NT2/D1 (cell line): Measurements from ENCODE around the gene THNSL1.

Experiments
- SUZ12 ChIP-seq: IDR thresholded peaks from 2 replicates; pipeline ENCODE4 v1.6.1; 2011; ENCODE audit not compliant: insufficient read length, insufficient read depth; ENCODE audit errors: extremely low read depth
- YY1 ChIP-seq: IDR thresholded peaks from 2 replicates; pipeline ENCODE4 v1.6.1; 2011; ENCODE audit not compliant: insufficient read length, insufficient read depth
- ZNF274 ChIP-seq: IDR thresholded peaks from 2 replicates; pipeline ENCODE4 v1.6.1; 2011; ENCODE audit warnings: mild to moderate bottlenecking, low read depth, low read length

DNA sequence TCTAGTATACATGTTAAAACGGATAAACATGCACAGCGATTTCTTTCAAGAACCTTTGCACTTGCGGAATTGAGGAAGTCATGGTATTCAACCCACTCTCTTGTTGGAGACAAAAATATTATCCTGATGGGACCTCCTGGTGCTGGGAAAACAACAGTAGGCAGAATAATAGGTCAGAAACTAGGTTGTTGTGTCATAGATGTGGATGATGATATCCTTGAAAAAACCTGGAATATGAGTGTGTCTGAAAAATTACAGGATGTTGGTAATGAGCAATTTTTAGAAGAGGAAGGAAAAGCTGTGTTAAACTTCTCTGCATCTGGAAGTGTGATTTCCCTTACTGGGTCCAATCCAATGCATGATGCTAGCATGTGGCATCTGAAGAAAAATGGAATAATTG lies 6.9 kb downstream of the THNSL1 start:
- TF ChIP-seq ZNF274 = no peak
- TF ChIP-seq SUZ12 = no peak
- TF ChIP-seq YY1 = no peak
